Stomach (tissue), 19 donors: ENCODE data around the gene TRANK1. TPM values are rescaled to one million over a fixed set of nuclear protein-coding genes. Genes with fewer than 3 reads are reported as not detected.

Experiments used
- DNase-seq, 2 donors: peaks; one replicate each; pipeline versions ENCODE4 v3.0.0 to v3.0.0-alpha.2; 2013 to 2019
- H3K27ac ChIP-seq, 5 donors: fragments of 200-600 bp in 4 of 5; sonication (generic) in 4 of 5; one replicate each; pipeline ENCODE4 v1.5.1; 2013 to 2019; ENCODE audit warnings: mild to moderate bottlenecking in 1 of 5, moderate library complexity in 1 of 5
- H3K27me3 ChIP-seq, 3 donors: fragments of 200-600 bp; sonication (generic); one replicate each; pipeline ENCODE4 v1.5.1; 2017 to 2019; ENCODE audit warnings: mixed run types in 1 of 3
- H3K36me3 ChIP-seq, 4 donors: fragments of 200-600 bp; sonication (generic); 1 replicate in 3 of 4; 2 replicates in 1 of 4; pipeline ENCODE4 v1.5.1; 2016 to 2019
- H3K4me1 ChIP-seq, 4 donors: fragments of 200-600 bp; sonication (generic); one replicate each; pipeline ENCODE4 v1.5.1; 2016 to 2019
- H3K4me3 ChIP-seq, 4 donors: fragments of 200-600 bp; sonication (generic) in 3 of 4; one replicate each; pipeline ENCODE4 v1.5.1; 2016 to 2019; ENCODE audit warnings: mild to moderate bottlenecking in 1 of 4
- H3K9me3 ChIP-seq, 4 donors: fragments of 200-600 bp; sonication (generic); one replicate each; pipeline ENCODE4 v1.5.1; 2016 to 2019
- CTCF ChIP-seq, 7 experiments: fragments of 450-650 bp in 4 of 7; fragments of 200-600 bp in 3 of 7; sonication (generic) in 3 of 7; IDR thresholded peaks; one replicate each; pipeline ENCODE4 v1.5.1; 2016 to 2019; ENCODE audit warnings: antibody characterized with exemption in 7 of 7, control low read depth in 2 of 7, mild to moderate bottlenecking in 1 of 7
- EP300 ChIP-seq: sonication (generic); formaldehyde crosslinking; IDR thresholded peaks from one replicate; pipeline ENCODE4 v1.6.1; 2017; ENCODE audit warnings: antibody characterized with exemption
- POLR2A ChIP-seq, 4 donors: fragments of 450-650 bp; IDR thresholded peaks; one replicate each; pipeline ENCODE4 v1.6.1; 2016; ENCODE audit warnings: antibody characterized with exemption in 4 of 4, control low read depth in 2 of 4, mild to moderate bottlenecking in 1 of 4, moderate library complexity in 1 of 4
- POLR2AphosphoS5 ChIP-seq, 3 donors: sonication (generic); formaldehyde crosslinking; IDR thresholded peaks; one replicate each; pipeline ENCODE4 v1.6.1; 2016; ENCODE audit warnings: antibody characterized with exemption in 3 of 3
- WGBS, 5 donors: extraction: QIAGEN DNeasy Blood & Tissue Kit in 3 of 5; methylation state at CpG; one replicate each; pipeline versions ENCODE4 v1.1.5 to v1.1.7; 2013 to 2018; 5-methylcytosine and 5-hydroxymethylcytosine counted together
- intact Hi-C: fragments of 100-400 bp; cut with DNase I; formaldehyde crosslinking; loops from one replicate; pipeline ENCODE4 v1.15.1; 2023; ENCODE audit warnings: low total_unique reads
- long read RNA-seq, 10 donors: transcript quantifications; one replicate each; lab custom pipeline, GENCODE V29; 2026
- polyA plus RNA-seq, 3 donors: library from polyadenylated mRNA; stranded (reverse); fragments of 200-250 nt; gene quantifications; one replicate each; pipeline ENCODE4 v1.2.3, GENCODE V29; 2013
- total RNA-seq, 5 donors: library from RNA; depleted of rRNA; stranded (reverse); fragments of >200 nt; gene quantifications; one replicate each; pipeline versions ENCODE4 v1.1.0 to v1.2.3, GENCODE V29; 2014 to 2016
- donor health status: healthy with polysubstance abuse.
- donor health status: Bipolar disorder and iron deficiency.
- donor health status: healthy.

Gene TRANK1
- total RNA-seq (10 to 100 TPM in 3 of 5 donors, 1 to 10 TPM in 2; 5.3 to 27.2 (median 13.5) TPM), polyA plus RNA-seq (1 to 10 TPM; 1.2 to 3.1 (median 2.0) TPM)
- long read RNA-seq, donor 1: 0 reads
- long read RNA-seq, donor 2: 0 reads
- long read RNA-seq, donor 3: 0 reads
- long read RNA-seq, donor 4: 0 reads
- long read RNA-seq, donor 5, partial matches to known transcripts: 6 of 6 reads
- long read RNA-seq, donor 5, other reads (novel, unspliced or antisense): 0 of 6 reads
- long read RNA-seq, donor 6: 0 reads
- long read RNA-seq, donor 7: 0 reads
- long read RNA-seq, donor 8: 0 reads
- long read RNA-seq, donor 9: 0 reads
- long read RNA-seq, donor 10: 0 reads

DNA sequence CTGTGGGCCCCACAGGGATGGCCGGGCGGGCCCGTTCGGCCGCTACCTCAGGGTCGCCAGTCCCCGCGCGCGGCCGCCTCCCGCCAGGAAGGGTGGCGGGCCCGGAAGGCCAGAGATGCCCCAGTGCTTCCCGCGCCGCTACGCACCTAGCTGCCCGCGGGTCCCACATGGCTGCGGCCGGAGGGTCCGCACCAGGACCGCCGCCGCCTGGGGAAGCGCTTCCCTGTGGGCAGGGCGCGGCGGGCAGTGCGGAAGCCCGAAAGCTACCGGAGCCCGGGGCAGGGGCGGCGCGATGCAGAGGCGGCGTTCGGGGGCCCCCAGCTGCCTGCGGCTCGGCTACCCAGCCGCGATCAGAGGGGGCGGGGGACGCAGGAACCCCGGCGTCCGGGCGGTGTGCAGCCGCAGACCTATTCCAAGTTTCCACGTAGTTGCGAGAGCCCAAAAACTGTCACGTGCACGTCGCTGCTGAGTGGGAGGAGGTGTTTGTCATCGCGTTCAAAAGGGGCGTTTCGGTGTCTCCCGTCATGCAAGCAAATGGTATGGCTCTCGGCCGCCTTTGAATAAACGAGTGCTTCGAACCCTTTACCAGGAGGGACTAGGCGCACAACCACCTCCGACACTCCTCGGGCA, at the start of gene TRANK1:
Gene TRANK1, minus strand, starts transcription at position 414 of the 630 bp plus-strand sequence. Its CDS starts 245 bp downstream, at position 169.
- H3K27me3 ChIP-seq: no peaks in the 10 kb centered on the region
- 1 to 3% (median 2%) methylated on average over 27 to 68 of the region's 68 CpGs for WGBS, 5 donors
- TF ChIP-seq POLR2AphosphoS5 (IDR thresholded peaks at IDR 0.05) (peak in 2 of 3 donors; percentile 4 to 46), POLR2A (IDR thresholded peaks at IDR 0.05) (no peak)
- H3K9me3 ChIP-seq: peaks cover 9 to 15% (median 12%) of the 10 kb centered on the region in 4 donors
- intact Hi-C loops: no loop called here
- H3K4me3 ChIP-seq: peak within 1 kb of the TSS; percentile 65 to 91 (median 78)
- peak; percentile 56 to 89 for DNase-seq
- H3K27ac ChIP-seq: peak within 1 kb of the TSS; percentile 33 to 86 (median 81)
- H3K4me1 ChIP-seq: peaks cover 6 to 39% (median 24%) of the 10 kb centered on the region in 4 donors
- no peaks in the 10 kb centered on the region for H3K36me3 ChIP-seq

GRCh38 chr3:36993326-36994283, 48.8 kb upstream of the TRANK1 start, which contains the start of gene MLH1:
TSS of gene MLH1 (plus strand) at chr3:36993518. CDS start at chr3:36993548, 30 bp downstream.
- no peaks in the 10 kb centered on the region for H3K9me3 ChIP-seq
- intact Hi-C loops: no loop called here
- peak within 1 kb of the TSS; percentile 97 to 99 (median 98) for H3K27ac ChIP-seq
- peaks cover 33 to 48% (median 44%) of the 10 kb centered on the region in 4 donors for H3K4me1 ChIP-seq
- TF ChIP-seq POLR2AphosphoS5 (IDR thresholded peaks at IDR 0.05) (peak; percentile 68 to 90 (median 87)), POLR2A (IDR thresholded peaks at IDR 0.05) (peak in 1 of 4 donors; percentile 47), EP300 (peak; percentile 38), CTCF (IDR thresholded peaks at IDR 0.05) (peak in 1 of 7 experiments; percentile 12)
- peak within 1 kb of the TSS; percentile 52 to 70 (median 64) for H3K4me3 ChIP-seq
- 1 to 2% (median 1%) methylated on average over 33 to 47 of the region's 47 CpGs for WGBS, 5 donors
- no peaks in the 10 kb centered on the region for H3K27me3 ChIP-seq
- DNase-seq: peak; percentile 100
- H3K36me3 ChIP-seq: peaks cover 21 to 38% (median 35%) of the 10 kb centered on the region in 4 donors

- peak within 1 kb of the TSS; percentile 97 to 99 (median 98) for H3K27ac ChIP-seq
- H3K36me3 ChIP-seq: peaks cover 17 to 35% (median 30%) of the 10 kb centered on the region in 4 donors
- WGBS, 5 donors: 0 to 2% (median 1%) methylated on average over 14 to 48 of the region's 48 CpGs
- peak in 2 of 4 donors; percentile 86 to 96 for TF ChIP-seq POLR2A (IDR thresholded peaks at IDR 0.05)
- no peak for TF ChIP-seq EP300
- TF ChIP-seq CTCF (IDR thresholded peaks at IDR 0.05): peak in 3 of 7 experiments; percentile 20 to 34 (median 32)
- peak; percentile 94 to 97 (median 94) for TF ChIP-seq POLR2AphosphoS5 (IDR thresholded peaks at IDR 0.05)
- peak within 1 kb of the TSS; percentile 52 to 70 (median 64) for H3K4me3 ChIP-seq
- no peaks in the 10 kb centered on the region for H3K27me3 ChIP-seq
- no peak for DNase-seq
- H3K4me1 ChIP-seq: peaks cover 33 to 56% (median 48%) of the 10 kb centered on the region in 4 donors
- H3K9me3 ChIP-seq: no peaks in the 10 kb centered on the region
- intact Hi-C loops: no loop called here
These were observed 48.0 kb upstream of the TRANK1 start, which contains the start of gene EPM2AIP1 for GRCh38 chr3:36992806-36993325. TSS of gene EPM2AIP1 (minus strand) at chr3:36993131. CDS start at chr3:36993077, 54 bp downstream.
